ENCODE data around the gene KCTD2. TPM values are rescaled to one million over a fixed set of nuclear protein-coding genes. Genes with fewer than 3 reads are reported as not detected.

Gene KCTD2
- total RNA-seq (2016; rRNA removed; fragmentation: Illumina TruSeq; extraction: Trizol) (27.5 and 28.3 TPM in 2 replicates), polyA plus RNA-seq (2011; rRNA removed) (32.6 and 35.2 TPM in 2 replicates), polyA minus RNA-seq (2011; rRNA and poly(A)+ RNA removed; ENCODE audit: low replicate concordance) (25.3 and 27.5 TPM in 2 replicates), Bru-seq, nascent RNA (percentile 58 among the genes with signal in this experiment), BruChase-seq, experiment 1, labeled RNA remaining after a 6-hour chase (percentile 72 among the genes with signal in this experiment), BruChase-seq, experiment 2, labeled RNA remaining after a 2-hour chase (percentile 71 among the genes with signal in this experiment)
- 3.8 and 5.6 TPM in 2 replicates for total RNA-seq (2016; cell fraction: cytosol; rRNA removed; fragmentation: Illumina TruSeq; extraction: Trizol; ENCODE audit: low read depth)
- total RNA-seq (2016; cell fraction: insoluble cytoplasmic fraction; rRNA removed; fragmentation: Illumina TruSeq; extraction: Trizol), result 24.3 and 26.6 TPM in 2 replicates
- total RNA-seq (2016; cell fraction: membrane; rRNA removed; fragmentation: Illumina TruSeq; extraction: Trizol), result 15.3 and 15.8 TPM in 2 replicates
- 16.1 TPM in 2 replicates for total RNA-seq (2016; cell fraction: nucleus; rRNA removed; fragmentation: Illumina TruSeq; extraction: Trizol)
- polyA plus RNA-seq (2011; cell fraction: cytosol; rRNA removed), result 26.2 and 29.9 TPM in 2 replicates
- 26.6 and 29.2 TPM in 2 replicates for polyA plus RNA-seq (2011; cell fraction: nucleus; rRNA removed)
- 15.9 and 21.3 TPM in 2 replicates for polyA plus RNA-seq (2012)
- 2.8 and 2.9 TPM in 2 replicates for polyA plus RNA-seq (2016; cell fraction: cytosol; fragmentation: Illumina TruSeq; extraction: Trizol; ENCODE audit: low read depth)
- 23.4 and 28.3 TPM in 2 replicates for polyA plus RNA-seq (2016; cell fraction: insoluble cytoplasmic fraction; fragmentation: Illumina TruSeq; extraction: Trizol; ENCODE audit: low read depth)
- polyA plus RNA-seq (2016; cell fraction: membrane; fragmentation: Illumina TruSeq; extraction: Trizol; ENCODE audit: low read depth), result 9.8 and 10.2 TPM in 2 replicates
- polyA plus RNA-seq (2016; cell fraction: nucleus; fragmentation: Illumina TruSeq; extraction: Trizol; ENCODE audit: insufficient read depth, low read depth), result 26.8 and 29.5 TPM in 2 replicates
- polyA minus RNA-seq (2011; cell fraction: cytosol; rRNA and poly(A)+ RNA removed), result 11.1 and 12.5 TPM in 2 replicates
- polyA minus RNA-seq (2011; cell fraction: nucleus; rRNA and poly(A)+ RNA removed), result 9.7 and 12.8 TPM in 2 replicates
- long read RNA-seq, experiment 1, partial matches to known transcripts, result 0 of 5 reads
- long read RNA-seq, experiment 1, other reads (novel, unspliced or antisense), result 5 of 5 reads
- long read RNA-seq, experiment 2, transcript KCTD2-201 (6 exons, 3,635 nt), result major isoform, 28 of 51 reads
- long read RNA-seq, experiment 2, partial matches to known transcripts, result 2 of 51 reads
- long read RNA-seq, experiment 2, other reads (novel, unspliced or antisense), result 20 of 51 reads

GRCh38 chr17:75046407-75047289 lies at the start of gene KCTD2, which contains the start of gene ATP5PD:
Gene KCTD2 (plus strand): TSS chr17:75047225. CDS start chr17:75047251, 26 bp downstream.
Gene ATP5PD (minus strand): TSS chr17:75046969. CDS start chr17:75042650, 4,319 bp downstream.
- no peak within 1 kb of the TSS for H2AFZ ChIP-seq (ENCODE audit: low read length)
- peak; percentile 96 for FAIRE-seq
- POLR2A ChIA-PET, result interaction anchor here (0.6 to 4.8 kb wide), 16 partner anchors 11 to 409 kb away, joined by 3 to 76 read pairs (median 4); partner anchors contain the start of genes ARMC7, CDR2L, HID1 and MRPL58
- peak; percentile 97; the same call in 1 of the 2 replicates for TF ChIP-seq ZNF678 (CRISPR knock-in tag; IDR thresholded peaks at IDR 0.05)
- no peak; the same call in 1 of the 2 replicates for TF ChIP-seq ZNF816 (CRISPR knock-in tag; IDR thresholded peaks at IDR 0.05; ENCODE audit: borderline replicate concordance)
- peak; percentile 95 for TF ChIP-seq ZNF572 (CRISPR knock-in tag; IDR thresholded peaks at IDR 0.05)
- peak; percentile 39 for TF ChIP-seq RARA (CRISPR knock-in tag; IDR thresholded peaks at IDR 0.05)
- TF ChIP-seq ZNF12 (CRISPR knock-in tag; IDR thresholded peaks at IDR 0.05), result 0 out of 2 replicates have a peak, but pooled peaks have one; percentile 6
- peak; percentile 94; the same call in 1 of the 2 replicates for TF ChIP-seq ZFP36L1 (CRISPR knock-in tag; IDR thresholded peaks at IDR 0.05)
- no peak for TF ChIP-seq KDM1A (CRISPR knock-in tag; IDR thresholded peaks at IDR 0.05)
- peak; percentile 82 for TF ChIP-seq NFATC3 (CRISPR knock-in tag; IDR thresholded peaks at IDR 0.05)
- 0 out of 2 replicates have a peak, but pooled peaks have one; percentile 39 for TF ChIP-seq ZNF503 (CRISPR knock-in tag; IDR thresholded peaks at IDR 0.05)
- TF ChIP-seq MXD1 (CRISPR knock-in tag; IDR thresholded peaks at IDR 0.05), result peak; percentile 86
- TF ChIP-seq ZNF740 (CRISPR knock-in tag; IDR thresholded peaks at IDR 0.05), result no peak; the same call in 1 of the 2 replicates

More at GRCh38 chr17:75046407-75047289, at the start of gene KCTD2, which contains the start of gene ATP5PD:
- peak; percentile 97 for DNase-seq (ENCODE audit: low spot score)
- CTCF ChIA-PET (ENCODE audit: low intra/inter-chr PET ratio, low total read pairs), result no interaction called here
- Histone ChIP-seq H3K79me2 (ENCODE audit: insufficient read depth, low read length) (peaks cover 29% of the 10 kb centered on the region), H3K4me3 (replicated peaks in 1 of 3; ENCODE audit: insufficient read depth in 1 of 3, low read depth in 2 of 3, low read length in 3 of 3) (peak within 1 kb of the TSS; percentile 75 to 98 (median 90)), H3K36me3 (replicated peaks in 1 of 2; ENCODE audit: control insufficient read depth in 1 of 2, insufficient read depth in 2 of 2, low read length in 2 of 2) (peaks cover 2 to 20% of the 10 kb centered on the region in 2 experiments), H3K27me3 (ENCODE audit: control insufficient read depth in 1 of 2, insufficient read depth in 2 of 2, low read length in 2 of 2) (no peaks in the 10 kb centered on the region; a peak in 1 of 5 replicates), H3K4me1 (ENCODE audit: insufficient read depth, low read length) (peaks cover 29% of the 10 kb centered on the region), H3K27ac (ENCODE audit: extremely low read length, insufficient read depth, low read length) (peak within 1 kb of the TSS; percentile 92), H4K20me1 (ENCODE audit: insufficient read depth, low read length) (no peaks in the 10 kb centered on the region; the same call in 1 of the 2 replicates), H3K4me2 (ENCODE audit: low read depth, low read length) (peak within 1 kb of the TSS; percentile 93), H3K9me3 (ENCODE audit: low read length) (no peaks in the 10 kb centered on the region), H3K9ac (ENCODE audit: insufficient read depth, low read depth, low read length) (peak within 1 kb of the TSS; percentile 92)
- in situ Hi-C loops (cut with HindIII; ENCODE audit: extremely low pct_ligation_motif_present, low pct_unique_long_range_greater_than_20kb) (no loop called here), intact Hi-C loops (cut with micrococcal nuclease; ENCODE audit: unreplicated experiment) (loop anchor here (1.0 to 5.0 kb wide), 2 partner anchors 11 to 41 kb away; partner anchors contain the start of gene SLC16A5)
- TSS peak; percentile 78 for BruUV-seq (replicated peaks)
- 2% methylated on average over 38 of the region's 72 CpGs for WGBS (ENCODE audit: low lambda C conversion rate)
- ATAC-seq, result peak; percentile 98

Measured in HepG2 (cell line).